ENCODE data around the gene CDKAL1.

DNA sequence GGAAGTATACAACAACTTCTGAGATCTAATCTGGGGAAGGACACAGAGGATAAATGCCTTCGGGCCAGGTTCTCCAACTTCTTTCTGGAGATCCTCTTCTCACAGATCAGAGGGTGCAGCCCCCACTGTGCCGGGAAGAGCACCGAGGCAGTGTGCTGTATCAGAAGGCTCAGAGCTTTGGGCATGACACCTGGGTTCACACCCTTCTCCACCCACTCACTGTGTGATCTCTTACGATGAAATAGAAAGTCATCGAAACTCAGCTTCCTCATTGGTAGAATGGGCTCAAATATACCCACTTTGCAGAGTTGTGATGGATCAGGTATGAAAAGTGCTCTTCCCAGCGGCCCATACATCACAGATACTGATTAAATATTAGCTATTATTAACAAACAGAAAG is 711.8 kb downstream of the CDKAL1 start:
- TF ChIP-seq, protein P1, sequence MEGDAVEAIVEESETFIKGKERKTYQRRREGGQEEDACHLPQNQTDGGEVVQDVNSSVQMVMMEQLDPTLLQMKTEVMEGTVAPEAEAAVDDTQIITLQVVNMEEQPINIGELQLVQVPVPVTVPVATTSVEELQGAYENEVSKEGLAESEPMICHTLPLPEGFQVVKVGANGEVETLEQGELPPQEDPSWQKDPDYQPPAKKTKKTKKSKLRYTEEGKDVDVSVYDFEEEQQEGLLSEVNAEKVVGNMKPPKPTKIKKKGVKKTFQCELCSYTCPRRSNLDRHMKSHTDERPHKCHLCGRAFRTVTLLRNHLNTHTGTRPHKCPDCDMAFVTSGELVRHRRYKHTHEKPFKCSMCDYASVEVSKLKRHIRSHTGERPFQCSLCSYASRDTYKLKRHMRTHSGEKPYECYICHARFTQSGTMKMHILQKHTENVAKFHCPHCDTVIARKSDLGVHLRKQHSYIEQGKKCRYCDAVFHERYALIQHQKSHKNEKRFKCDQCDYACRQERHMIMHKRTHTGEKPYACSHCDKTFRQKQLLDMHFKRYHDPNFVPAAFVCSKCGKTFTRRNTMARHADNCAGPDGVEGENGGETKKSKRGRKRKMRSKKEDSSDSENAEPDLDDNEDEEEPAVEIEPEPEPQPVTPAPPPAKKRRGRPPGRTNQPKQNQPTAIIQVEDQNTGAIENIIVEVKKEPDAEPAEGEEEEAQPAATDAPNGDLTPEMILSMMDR (IDR thresholded peaks at IDR 0.05): no peak
- TF ChIP-seq SP1 (CRISPR knock-in tag; conservative IDR thresholded peaks at IDR 0.05): no peak
